ENCODE results near the gene GPAM. TPM values are rescaled to one million over a fixed set of nuclear protein-coding genes. Genes with fewer than 3 reads are reported as not detected.

The GPAM gene
- polyA plus RNA-seq, 3 donors = 0.37 to 1.3 (median 0.59) TPM

DNA sequence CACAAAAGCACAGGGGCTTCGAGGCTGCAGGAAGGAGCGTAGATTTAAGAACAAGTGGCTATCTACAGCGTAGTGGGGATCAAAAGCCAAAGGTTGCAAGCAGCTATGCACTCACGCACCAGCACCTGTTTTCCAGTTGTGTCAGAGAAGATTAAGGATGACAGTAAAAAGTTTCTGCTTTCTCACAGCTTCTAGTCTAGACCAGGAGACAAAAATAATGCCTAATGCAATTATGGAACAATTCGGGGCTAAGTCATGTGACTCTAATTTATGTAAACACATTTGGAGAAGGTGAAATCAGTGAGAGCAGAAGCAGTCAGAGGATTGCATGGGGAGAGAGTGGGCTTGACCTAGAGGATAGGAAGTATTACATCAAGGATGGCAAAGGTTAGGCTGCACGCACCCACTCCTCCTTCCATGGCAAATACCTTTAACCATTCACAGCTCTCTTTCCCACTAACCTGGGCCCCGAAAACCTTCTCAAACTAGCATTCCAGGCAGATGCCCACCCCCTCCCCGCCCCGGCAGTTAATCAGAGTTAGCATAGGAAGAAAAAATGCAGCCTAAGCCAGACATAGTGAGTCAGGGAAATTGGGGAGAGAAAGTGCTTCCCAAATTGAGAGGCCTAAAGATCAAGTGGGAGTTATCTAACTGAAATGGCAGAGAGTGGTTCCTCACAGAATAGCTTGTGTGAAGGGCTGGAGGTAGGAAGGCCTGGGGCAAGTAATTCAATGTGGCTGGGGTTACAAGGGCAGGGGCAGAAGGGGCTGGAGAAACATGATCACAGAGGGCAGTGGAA, 48.2 kb upstream of the GPAM start:
- Mint-ChIP-seq H3K4me1 (peaks cover 16% of the 10 kb centered on the region), H3K4me3 (peak overlapping the region in 1 of 2 donors; percentile 58), H3K27ac (peak overlapping the region in 1 of 7 donors; percentile 4), H3K9me3 (peaks cover 0 to 3% (median 2%) of the 10 kb centered on the region in 7 donors), H3K27me3 (ENCODE audit: low read depth in 3 of 3) (peaks cover 64 to 66% (median 65%) of the 10 kb centered on the region in 3 donors), H3K36me3 (no peaks in the 10 kb centered on the region)
- Histone ChIP-seq H3K79me2 (ENCODE audit: insufficient read depth, low read length) (no peaks in the 10 kb centered on the region), H3K4me2 (replicated peaks; ENCODE audit: extremely low read depth, low read length, poor library complexity, severe bottlenecking) (no peak overlapping the region), H3K27ac (ENCODE audit: low read depth in 1 of 2, low read length in 2 of 2) (no peak overlapping the region), H3K36me3 (replicated peaks in 1 of 2; ENCODE audit: control insufficient read depth in 1 of 2, insufficient read depth in 2 of 2, low read length in 2 of 2) (no peaks in the 10 kb centered on the region), H3K9me3 (replicated peaks in 1 of 2; ENCODE audit: control insufficient read depth in 1 of 2, insufficient read depth in 1 of 2, low read length in 2 of 2) (peaks cover under 1 to 2% of the 10 kb centered on the region in 2 donors), H3K9ac (ENCODE audit: insufficient read depth, low read length, poor library complexity, severe bottlenecking) (no peak overlapping the region), H2AFZ (ENCODE audit: insufficient read depth, low read depth, low read length, poor library complexity, severe bottlenecking) (no peak overlapping the region), H4K20me1 (ENCODE audit: insufficient read depth, low read length) (no peaks in the 10 kb centered on the region), H3K4me1 (ENCODE audit: control insufficient read depth in 1 of 2, insufficient read depth in 2 of 2, low read length in 2 of 2) (peaks cover 5 to 8% of the 10 kb centered on the region in 2 donors), H3K27me3 (ENCODE audit: control insufficient read depth in 2 of 2, insufficient read depth in 2 of 2, low read length in 2 of 2) (peaks cover 41 to 77% of the 10 kb centered on the region in 2 donors), H3K4me3 (replicated peaks in 1 of 3; ENCODE audit: low read depth in 2 of 3, low read length in 3 of 3) (no peak overlapping the region)
- TF ChIP-seq, protein P1, sequence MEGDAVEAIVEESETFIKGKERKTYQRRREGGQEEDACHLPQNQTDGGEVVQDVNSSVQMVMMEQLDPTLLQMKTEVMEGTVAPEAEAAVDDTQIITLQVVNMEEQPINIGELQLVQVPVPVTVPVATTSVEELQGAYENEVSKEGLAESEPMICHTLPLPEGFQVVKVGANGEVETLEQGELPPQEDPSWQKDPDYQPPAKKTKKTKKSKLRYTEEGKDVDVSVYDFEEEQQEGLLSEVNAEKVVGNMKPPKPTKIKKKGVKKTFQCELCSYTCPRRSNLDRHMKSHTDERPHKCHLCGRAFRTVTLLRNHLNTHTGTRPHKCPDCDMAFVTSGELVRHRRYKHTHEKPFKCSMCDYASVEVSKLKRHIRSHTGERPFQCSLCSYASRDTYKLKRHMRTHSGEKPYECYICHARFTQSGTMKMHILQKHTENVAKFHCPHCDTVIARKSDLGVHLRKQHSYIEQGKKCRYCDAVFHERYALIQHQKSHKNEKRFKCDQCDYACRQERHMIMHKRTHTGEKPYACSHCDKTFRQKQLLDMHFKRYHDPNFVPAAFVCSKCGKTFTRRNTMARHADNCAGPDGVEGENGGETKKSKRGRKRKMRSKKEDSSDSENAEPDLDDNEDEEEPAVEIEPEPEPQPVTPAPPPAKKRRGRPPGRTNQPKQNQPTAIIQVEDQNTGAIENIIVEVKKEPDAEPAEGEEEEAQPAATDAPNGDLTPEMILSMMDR (IDR thresholded peaks at IDR 0.05) = no peak
- no peak for DNase-seq
- WGBS (ENCODE audit: insufficient coverage) = 73% methylated on average over 4 of the region's 9 CpGs
- intact Hi-C loops (cut with micrococcal nuclease) = no loop called here

DNA sequence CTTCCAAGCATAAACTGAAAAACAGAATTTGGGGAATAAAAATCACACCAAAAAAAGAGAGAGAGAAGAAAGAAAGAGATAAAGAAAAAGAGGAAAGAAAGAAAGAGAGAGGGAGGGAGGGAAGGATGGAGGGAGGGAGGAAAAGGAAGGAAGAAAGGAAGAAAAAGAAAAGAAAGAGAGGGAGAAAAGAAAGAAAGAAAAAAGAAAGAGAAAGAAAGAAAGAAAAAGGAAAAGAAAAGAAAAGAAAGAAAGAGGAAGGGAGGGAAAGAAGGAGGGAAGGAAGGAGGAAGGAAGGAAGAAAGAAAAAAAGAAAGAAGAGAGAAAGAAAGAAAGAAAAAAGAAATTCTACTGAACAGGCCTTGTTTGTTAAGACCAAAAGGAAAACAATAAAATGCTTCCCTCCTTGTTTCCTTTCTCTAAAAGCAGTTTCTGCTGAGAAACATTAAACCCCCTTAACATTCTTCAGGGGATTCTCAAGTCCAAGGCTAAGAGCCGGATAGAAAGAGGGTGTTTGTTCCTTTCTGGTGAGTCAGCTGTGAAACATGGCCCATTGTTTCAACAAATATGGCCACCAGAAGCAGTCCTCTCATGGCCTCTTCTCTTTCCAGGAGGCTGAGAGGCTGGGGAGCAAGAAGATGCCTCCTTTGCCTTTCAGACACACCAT, 46.9 kb upstream of the GPAM start:
- Histone ChIP-seq H3K9ac (ENCODE audit: insufficient read depth, low read length, poor library complexity, severe bottlenecking) (no peak overlapping the region), H3K4me1 (ENCODE audit: control insufficient read depth in 1 of 2, insufficient read depth in 2 of 2, low read length in 2 of 2) (peaks cover 5 to 8% of the 10 kb centered on the region in 2 donors), H3K79me2 (ENCODE audit: insufficient read depth, low read length) (no peaks in the 10 kb centered on the region), H2AFZ (ENCODE audit: insufficient read depth, low read depth, low read length, poor library complexity, severe bottlenecking) (no peak overlapping the region), H3K4me2 (replicated peaks; ENCODE audit: extremely low read depth, low read length, poor library complexity, severe bottlenecking) (no peak overlapping the region), H3K9me3 (replicated peaks in 1 of 2; ENCODE audit: control insufficient read depth in 1 of 2, insufficient read depth in 1 of 2, low read length in 2 of 2) (peaks cover 11 to 12% of the 10 kb centered on the region in 2 donors), H3K36me3 (replicated peaks in 1 of 2; ENCODE audit: control insufficient read depth in 1 of 2, insufficient read depth in 2 of 2, low read length in 2 of 2) (no peaks in the 10 kb centered on the region), H3K27ac (ENCODE audit: low read depth in 1 of 2, low read length in 2 of 2) (no peak overlapping the region), H4K20me1 (ENCODE audit: insufficient read depth, low read length) (no peaks in the 10 kb centered on the region), H3K27me3 (ENCODE audit: control insufficient read depth in 2 of 2, insufficient read depth in 2 of 2, low read length in 2 of 2) (peaks cover 38 to 77% of the 10 kb centered on the region in 2 donors), H3K4me3 (replicated peaks in 1 of 3; ENCODE audit: low read depth in 2 of 3, low read length in 3 of 3) (no peak overlapping the region)
- Mint-ChIP-seq H3K36me3 (no peaks in the 10 kb centered on the region), H3K4me3 (peak overlapping the region in 1 of 2 donors; percentile 44), H3K4me1 (peaks cover 16% of the 10 kb centered on the region), H3K9me3 (peaks cover 8 to 16% (median 9%) of the 10 kb centered on the region in 7 donors), H3K27me3 (ENCODE audit: low read depth in 3 of 3) (peaks cover 69 to 71% (median 70%) of the 10 kb centered on the region in 3 donors), H3K27ac (no peak overlapping the region)
- TF ChIP-seq, protein P1 (IDR thresholded peaks at IDR 0.05) = peak; percentile 17
- intact Hi-C loops (cut with micrococcal nuclease) = no loop called here
- no CpG with 5 or more reads among the region's 1 CpG for WGBS (ENCODE audit: insufficient coverage)
- DNase-seq = no peak

Measured in CD14-positive monocyte (primary cell).